Nephron progenitor cell (in vitro differentiated cells): ENCODE data around the gene PDXK.

ENCODE experiments used
- DNase-seq: peaks from one replicate; pipeline ENCODE4 v3.0.0; 2021
- H3K27ac Mint-ChIP-seq: 2 replicates; pipeline ENCODE4 v1.8.0; 2021; ENCODE audit warnings: mild to moderate bottlenecking, moderate library complexity, mixed read lengths
- H3K27me3 Mint-ChIP-seq: 2 replicates; pipeline ENCODE4 v1.8.0; 2021; ENCODE audit warnings: mild to moderate bottlenecking, low read depth, mixed read lengths; ENCODE audit not compliant: poor library complexity
- H3K36me3 Mint-ChIP-seq: 2 replicates; pipeline ENCODE4 v1.8.0; 2021; ENCODE audit warnings: low read depth, mixed read lengths
- H3K4me1 Mint-ChIP-seq: 2 replicates; pipeline ENCODE4 v1.8.0; 2021; ENCODE audit warnings: mixed read lengths
- H3K4me3 Mint-ChIP-seq: 2 replicates; pipeline ENCODE4 v1.8.0; 2021; ENCODE audit warnings: mild to moderate bottlenecking, moderate library complexity, mixed read lengths
- H3K9me3 Mint-ChIP-seq: 2 replicates; pipeline ENCODE4 v1.8.0; 2021; ENCODE audit warnings: mild to moderate bottlenecking, moderate library complexity, mixed read lengths
- TF ChIP-seq, protein P1 (sequence below): fragments of 200-600 bp; sonication (generic); IDR thresholded peaks from 2 replicates; pipeline ENCODE4 v1.5.0; 2021; ENCODE audit warnings: antibody characterized with exemption

Gene PDXK

GRCh38 chr21:43777953-43778352, 59.0 kb downstream of the PDXK start:
- TF ChIP-seq, protein P1, sequence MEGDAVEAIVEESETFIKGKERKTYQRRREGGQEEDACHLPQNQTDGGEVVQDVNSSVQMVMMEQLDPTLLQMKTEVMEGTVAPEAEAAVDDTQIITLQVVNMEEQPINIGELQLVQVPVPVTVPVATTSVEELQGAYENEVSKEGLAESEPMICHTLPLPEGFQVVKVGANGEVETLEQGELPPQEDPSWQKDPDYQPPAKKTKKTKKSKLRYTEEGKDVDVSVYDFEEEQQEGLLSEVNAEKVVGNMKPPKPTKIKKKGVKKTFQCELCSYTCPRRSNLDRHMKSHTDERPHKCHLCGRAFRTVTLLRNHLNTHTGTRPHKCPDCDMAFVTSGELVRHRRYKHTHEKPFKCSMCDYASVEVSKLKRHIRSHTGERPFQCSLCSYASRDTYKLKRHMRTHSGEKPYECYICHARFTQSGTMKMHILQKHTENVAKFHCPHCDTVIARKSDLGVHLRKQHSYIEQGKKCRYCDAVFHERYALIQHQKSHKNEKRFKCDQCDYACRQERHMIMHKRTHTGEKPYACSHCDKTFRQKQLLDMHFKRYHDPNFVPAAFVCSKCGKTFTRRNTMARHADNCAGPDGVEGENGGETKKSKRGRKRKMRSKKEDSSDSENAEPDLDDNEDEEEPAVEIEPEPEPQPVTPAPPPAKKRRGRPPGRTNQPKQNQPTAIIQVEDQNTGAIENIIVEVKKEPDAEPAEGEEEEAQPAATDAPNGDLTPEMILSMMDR = no peak
- H3K4me1 Mint-ChIP-seq = peaks cover 35% of the 10 kb centered on the region
- peaks cover 14% of the 10 kb centered on the region for H3K36me3 Mint-ChIP-seq
- no peaks in the 10 kb centered on the region for H3K9me3 Mint-ChIP-seq
- H3K27ac Mint-ChIP-seq = no peak overlapping the region
- H3K27me3 Mint-ChIP-seq = peaks cover 21% of the 10 kb centered on the region
- peak overlapping the region; percentile 81 for H3K4me3 Mint-ChIP-seq
- DNase-seq = no peak

DNA sequence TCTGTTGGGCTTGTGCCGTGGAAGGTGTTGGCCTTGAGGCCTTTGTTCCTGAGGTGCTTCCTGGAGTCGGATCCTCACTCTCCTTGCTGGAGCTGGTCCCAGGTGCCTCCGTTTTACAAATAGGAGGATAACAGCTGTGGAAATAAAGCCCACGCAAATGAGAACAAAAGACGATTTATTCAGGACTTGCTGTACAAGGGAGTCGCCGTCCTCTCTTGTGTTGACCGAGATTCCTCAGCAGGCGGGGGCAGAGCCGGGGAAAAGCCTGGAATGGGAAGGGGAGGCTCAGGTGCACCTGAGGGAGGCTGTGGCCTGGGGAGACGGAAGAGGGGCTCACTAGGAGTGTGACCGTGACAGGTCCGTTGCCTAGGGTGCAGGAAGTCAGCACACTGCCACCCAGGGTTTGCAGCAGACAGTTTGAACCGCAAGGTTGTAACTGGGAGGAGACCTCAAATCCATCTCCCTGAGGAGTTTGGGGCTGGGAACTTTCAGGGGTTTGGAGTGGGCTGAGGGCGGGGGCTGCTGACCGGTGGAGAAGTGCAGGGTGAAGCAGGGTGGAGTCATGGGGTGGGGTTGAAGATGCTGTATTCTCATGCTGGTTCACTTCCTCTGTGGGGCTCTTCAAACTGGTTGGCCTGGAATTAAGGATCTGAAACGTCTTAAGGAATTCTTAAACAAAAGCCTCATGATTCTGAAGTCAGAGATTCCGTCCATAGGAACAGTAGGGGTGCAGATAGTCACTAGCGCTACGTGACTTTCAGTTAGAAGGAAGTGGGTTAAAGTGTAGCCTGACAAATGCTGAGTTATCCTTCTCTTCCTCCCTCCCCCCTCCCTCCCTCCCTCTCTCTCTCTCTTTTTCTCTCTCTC, 59.8 kb downstream of the PDXK start:
- H3K4me3 Mint-ChIP-seq = no peak overlapping the region

DNA sequence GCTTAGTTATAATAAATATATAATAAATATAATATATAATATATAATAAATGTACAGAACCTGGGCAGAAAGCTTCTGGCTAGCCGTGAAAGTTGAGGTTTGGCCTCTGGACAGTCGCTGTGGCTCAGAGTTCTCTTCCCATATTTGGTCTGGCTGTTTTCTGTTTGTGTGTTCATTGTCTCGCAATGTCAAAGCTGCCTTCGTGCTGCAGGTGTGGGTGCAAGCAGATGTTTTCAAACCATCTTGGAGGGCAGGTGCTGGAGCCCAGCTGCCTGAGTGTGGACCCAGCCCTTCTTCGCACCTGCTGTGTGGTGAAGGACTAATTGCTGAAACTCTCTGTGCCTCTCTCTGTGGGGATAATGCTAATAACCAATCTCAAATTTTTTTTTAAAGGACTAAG, 60.7 kb downstream of the PDXK start:
- Mint-ChIP-seq H3K9me3 (no peaks in the 10 kb centered on the region), H3K27ac (no peak overlapping the region), H3K27me3 (peaks cover 30% of the 10 kb centered on the region), H3K4me3 (no peak overlapping the region), H3K36me3 (no peaks in the 10 kb centered on the region), H3K4me1 (peaks cover 21% of the 10 kb centered on the region)
- TF ChIP-seq, protein P1 = no peak
- no peak for DNase-seq

More for the DNA sequence above, 59.8 kb downstream of the PDXK start:
- Mint-ChIP-seq H3K27ac (no peak overlapping the region), H3K27me3 (peaks cover 27% of the 10 kb centered on the region), H3K4me1 (peaks cover 29% of the 10 kb centered on the region), H3K9me3 (no peaks in the 10 kb centered on the region), H3K36me3 (peaks cover 6% of the 10 kb centered on the region)
- TF ChIP-seq, protein P1 = no peak
- no peak for DNase-seq

DNA sequence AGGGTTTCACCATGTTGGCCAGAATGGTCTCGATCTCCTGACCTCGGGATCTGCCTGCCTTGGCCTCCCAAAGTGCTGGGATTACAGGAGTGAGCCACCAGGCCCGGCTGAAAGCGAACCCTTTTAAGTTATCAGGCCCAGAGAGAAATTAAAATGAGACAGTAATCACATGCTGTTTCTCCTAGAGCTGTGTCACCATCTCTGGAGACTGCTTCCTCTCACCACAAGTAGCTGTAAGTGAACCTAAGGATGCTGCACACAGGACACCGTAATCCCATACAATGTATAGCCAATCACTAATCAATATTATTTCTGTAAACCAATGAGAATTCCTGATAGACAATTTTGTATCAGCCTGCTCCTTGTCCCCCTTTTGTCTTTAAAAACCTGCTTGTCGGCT, 62.9 kb downstream of the PDXK start:
- DNase-seq = no peak
- Mint-ChIP-seq H3K27me3 (peaks cover 34% of the 10 kb centered on the region), H3K36me3 (no peaks in the 10 kb centered on the region), H3K4me3 (no peak overlapping the region), H3K4me1 (peaks cover 10% of the 10 kb centered on the region), H3K9me3 (peaks cover 4% of the 10 kb centered on the region), H3K27ac (no peak overlapping the region)
- TF ChIP-seq, protein P1 = no peak

GRCh38 chr21:43782431-43783097, 63.6 kb downstream of the PDXK start:
- Mint-ChIP-seq H3K9me3 (peaks cover 4% of the 10 kb centered on the region), H3K27me3 (peaks cover 32% of the 10 kb centered on the region), H3K36me3 (no peaks in the 10 kb centered on the region), H3K4me3 (no peak overlapping the region), H3K27ac (no peak overlapping the region), H3K4me1 (peaks cover 10% of the 10 kb centered on the region)
- TF ChIP-seq, protein P1 = no peak
- DNase-seq = no peak
